HCT116 (cell line): ENCODE data around the gene SH3TC1. TPM values are rescaled to one million over a fixed set of nuclear protein-coding genes. Genes with fewer than 3 reads are reported as not detected.

Experiments used
- ATAC-seq: fragments of 200-7000 bp; cut with Tn5 transposase; 2 replicates; pipeline ENCODE4 v1.9.1; 2020; ENCODE audit warnings: mild to moderate bottlenecking, moderate library complexity
- BruUV-seq: library from RNA; stranded (reverse); fragments of 400-500 nt; replicated peaks from 2 replicates; lab custom pipeline; 2021; lab: Mats Ljungman, UMichigan
- CTCF ChIA-PET: fragments of 300-600 bp; sonication (Branson Sonifier 250); formaldehyde crosslinking; loops from one replicate; lab custom pipeline; 2021; ENCODE audit warnings: antibody characterized with exemption; lab: Charles Lee
- POLR2A ChIA-PET: fragments of 300-600, 350-600 bp; sonication (Branson Sonifier 250); formaldehyde crosslinking; loops from one replicate; lab custom pipeline; 2021; ENCODE audit warnings: antibody characterized with exemption; lab: Charles Lee
- RAD21 ChIA-PET, 2 experiments: fragments of 300-600 bp; sonication (Branson Sonifier 250); formaldehyde crosslinking; loops; one replicate each; lab custom pipeline; 2023; ENCODE audit warnings: low total read pairs in 2 of 2; ENCODE audit not compliant: uncharacterized antibody in 2 of 2, unreplicated experiment in 2 of 2, low non-redundant PET in 1 of 2; lab: Charles Lee
- DNase-seq: peaks from one replicate; pipeline ENCODE4 v3.0.0-alpha.2; 2010; ENCODE audit warnings: low read depth, low spot score
- H2AFZ ChIP-seq: fragments of 200-600 bp; shearing (Covaris generic), sonication (generic); 2 replicates; pipeline ENCODE4 v1.6.1; 2017; ENCODE audit warnings: low read depth, mixed run types, mixed read lengths, antibody characterized with exemption, low read length; ENCODE audit not compliant: poor library complexity, severe bottlenecking
- H3K27ac ChIP-seq: 2 replicates; pipeline ENCODE4 v1.5.1; 2012; ENCODE audit warnings: low read depth, low read length
- H3K27me3 ChIP-seq: fragments of 200-600 bp; sonication (generic); 2 replicates; pipeline ENCODE4 v1.6.1; 2016; ENCODE audit warnings: mixed run types, low read length, mixed read lengths; ENCODE audit not compliant: insufficient read depth
- H3K36me3 ChIP-seq, 2 experiments: fragments of 200-500 bp in 1 of 2; fragments of 200-600 bp in 1 of 2; sonication (Bioruptor generic) in 1 of 2; sonication (generic) in 1 of 2; 2 replicates each; pipeline versions ENCODE4 v1.5.1 to v1.6.1; 2014 to 2016; ENCODE audit warnings: low read length in 2 of 2, inconsistent platforms in 1 of 2, mixed read lengths in 1 of 2, mixed run types in 1 of 2; ENCODE audit not compliant: insufficient read depth in 2 of 2, control insufficient read depth in 1 of 2
- H3K4me1 ChIP-seq, 2 experiments: fragments of 200-600 bp in 1 of 2; sonication (generic) in 1 of 2; 2 replicates each; pipeline versions ENCODE4 v1.5.1 to v1.6.1; 2012 to 2017; ENCODE audit warnings: low read length in 2 of 2, inconsistent platforms in 1 of 2, mild to moderate bottlenecking in 1 of 2, mixed read lengths in 1 of 2, mixed run types in 1 of 2, moderate library complexity in 1 of 2; ENCODE audit not compliant: insufficient read depth in 2 of 2, control insufficient read depth in 1 of 2
- H3K4me2 ChIP-seq: fragments of 200-600 bp; sonication (generic); 2 replicates; pipeline ENCODE4 v1.6.1; 2017; ENCODE audit warnings: mixed run types, low read length, mixed read lengths
- H3K4me3 ChIP-seq, 2 experiments: fragments of 200-600 bp in 1 of 2; sonication (generic) in 1 of 2; replicated peaks in 1 of 2; 2 replicates each; pipeline ENCODE4 v1.5.1; 2011 to 2016; ENCODE audit warnings: low read length in 2 of 2, control low read depth in 1 of 2, low read depth in 1 of 2, mild to moderate bottlenecking in 1 of 2, mixed read lengths in 1 of 2, mixed run types in 1 of 2
- H3K79me2 ChIP-seq: fragments of 200-600 bp; sonication (generic); 2 replicates; pipeline ENCODE4 v1.6.1; 2017; ENCODE audit warnings: mild to moderate bottlenecking, mixed run types, low read length, moderate library complexity, mixed read lengths; ENCODE audit not compliant: insufficient read depth
- H3K9ac ChIP-seq: fragments of 200-600 bp; sonication (generic); 2 replicates; pipeline ENCODE4 v1.6.1; 2016; ENCODE audit warnings: low read length, mixed read lengths
- H3K9me2 ChIP-seq: fragments of 200-600 bp; sonication (generic), shearing (Covaris generic); 2 replicates; pipeline ENCODE4 v1.6.1; 2017; ENCODE audit warnings: mixed run types, mild to moderate bottlenecking, moderate library complexity; ENCODE audit not compliant: insufficient read depth
- H3K9me3 ChIP-seq, 2 experiments: fragments of 200-500 bp in 1 of 2; fragments of 200-600 bp in 1 of 2; sonication (Bioruptor generic) in 1 of 2; sonication (generic) in 1 of 2; 2 replicates each; pipeline ENCODE4 v1.6.1; 2014 to 2017; ENCODE audit warnings: low read length in 2 of 2, mixed read lengths in 2 of 2, inconsistent platforms in 1 of 2, low read depth in 1 of 2, mild to moderate bottlenecking in 1 of 2, mixed run types in 1 of 2, moderate library complexity in 1 of 2; ENCODE audit not compliant: control insufficient read depth in 1 of 2, insufficient read depth in 1 of 2
- H4K20me1 ChIP-seq: fragments of 200-600 bp; sonication (generic), shearing (Covaris generic); 2 replicates; pipeline ENCODE4 v1.6.1; 2017; ENCODE audit warnings: mixed run types, mild to moderate bottlenecking, moderate library complexity; ENCODE audit not compliant: insufficient read depth
- EZH2 ChIP-seq: fragments of 200-600 bp; sonication (generic); IDR thresholded peaks from 2 replicates; pipeline ENCODE4 v1.6.1; 2017; ENCODE audit warnings: antibody characterized with exemption, mixed run types
- EZH2phosphoT487 ChIP-seq: fragments of 200-600 bp; IDR thresholded peaks from 2 replicates; pipeline ENCODE4 v1.6.1; 2018; ENCODE audit warnings: antibody characterized with exemption, borderline replicate concordance
- FOSL1 ChIP-seq: IDR thresholded peaks from 2 replicates; pipeline ENCODE4 v1.6.1; 2012; ENCODE audit warnings: low read depth
- SP1 ChIP-seq: IDR thresholded peaks from 2 replicates; pipeline ENCODE4 v1.6.1; 2012; ENCODE audit warnings: low read depth
- SRF ChIP-seq: IDR thresholded peaks from 2 replicates; pipeline ENCODE4 v1.6.1; 2012; ENCODE audit warnings: low read depth
- TCF7L2 ChIP-seq: IDR thresholded peaks from 2 replicates; pipeline ENCODE4 v1.7.0; 2011; ENCODE audit warnings: borderline replicate concordance, inconsistent platforms; ENCODE audit not compliant: insufficient read depth, insufficient read length; ENCODE audit errors: extremely low read depth
- ZNF274 ChIP-seq: fragments of 200-500 bp; sonication (Bioruptor generic); IDR thresholded peaks from 2 replicates; pipeline ENCODE4 v1.6.1; 2014; ENCODE audit warnings: mild to moderate bottlenecking, low read depth, low read length, inconsistent platforms
- intact Hi-C: fragments of 100-400 bp; cut with micrococcal nuclease; formaldehyde crosslinking; loops from 2 replicates; pipeline ENCODE4 v1.10.0; 2022
- total RNA-seq: library from RNA; stranded (reverse); gene quantifications from one replicate; pipeline ENCODE4 v1.2.1, GENCODE V29; 2021; ENCODE audit not compliant: unreplicated experiment
- TF ChIP-seq, protein P1 (sequence below): IDR thresholded peaks from 2 replicates; pipeline ENCODE4 v1.6.1; 2011; ENCODE audit warnings: mild to moderate bottlenecking, low read length, moderate library complexity; ENCODE audit not compliant: insufficient replicate concordance; ENCODE audit errors: extremely low read depth
- TF ChIP-seq, protein P2 (sequence below): IDR thresholded peaks from 2 replicates; pipeline ENCODE4 v1.6.1; 2012; ENCODE audit warnings: low read depth

SH3TC1 gene
- total RNA-seq, 1 experiment from 2014 or later: 12.5 TPM

DNA sequence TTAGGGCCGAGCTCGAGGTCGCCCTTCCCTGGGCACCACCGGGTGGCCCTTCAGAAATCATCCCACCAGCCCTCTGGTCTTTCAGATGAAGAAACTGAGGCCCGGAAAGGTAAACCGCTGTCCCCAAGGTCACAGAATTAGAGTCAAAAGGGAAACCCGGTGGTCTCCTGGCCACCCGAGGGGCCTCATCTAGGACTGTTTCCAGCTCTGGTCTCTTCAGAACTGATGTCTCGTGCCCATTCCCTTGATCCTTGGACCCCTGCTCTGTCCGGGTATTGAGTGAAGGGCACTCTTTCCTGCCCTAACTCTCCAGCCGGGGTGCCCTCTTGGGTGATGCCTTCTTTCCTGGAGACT, 71.3 kb downstream of the SH3TC1 start:
- Histone ChIP-seq H3K27me3 (no peaks in the 10 kb centered on the region), H3K9me3 (no peaks in the 10 kb centered on the region), H3K79me2 (no peaks in the 10 kb centered on the region), H3K9me2 (no peaks in the 10 kb centered on the region), H3K36me3 (no peaks in the 10 kb centered on the region), H3K4me3 (no peak overlapping the region), H4K20me1 (no peaks in the 10 kb centered on the region), H3K4me1 (no peaks in the 10 kb centered on the region), H3K27ac (no peak overlapping the region), H3K4me2 (no peak overlapping the region), H2AFZ (no peak overlapping the region), H3K9ac (no peak overlapping the region)
- DNase-seq (no peak), ATAC-seq (no peak)
- TF ChIP-seq SP1: no peak
- TF ChIP-seq, protein P1, sequence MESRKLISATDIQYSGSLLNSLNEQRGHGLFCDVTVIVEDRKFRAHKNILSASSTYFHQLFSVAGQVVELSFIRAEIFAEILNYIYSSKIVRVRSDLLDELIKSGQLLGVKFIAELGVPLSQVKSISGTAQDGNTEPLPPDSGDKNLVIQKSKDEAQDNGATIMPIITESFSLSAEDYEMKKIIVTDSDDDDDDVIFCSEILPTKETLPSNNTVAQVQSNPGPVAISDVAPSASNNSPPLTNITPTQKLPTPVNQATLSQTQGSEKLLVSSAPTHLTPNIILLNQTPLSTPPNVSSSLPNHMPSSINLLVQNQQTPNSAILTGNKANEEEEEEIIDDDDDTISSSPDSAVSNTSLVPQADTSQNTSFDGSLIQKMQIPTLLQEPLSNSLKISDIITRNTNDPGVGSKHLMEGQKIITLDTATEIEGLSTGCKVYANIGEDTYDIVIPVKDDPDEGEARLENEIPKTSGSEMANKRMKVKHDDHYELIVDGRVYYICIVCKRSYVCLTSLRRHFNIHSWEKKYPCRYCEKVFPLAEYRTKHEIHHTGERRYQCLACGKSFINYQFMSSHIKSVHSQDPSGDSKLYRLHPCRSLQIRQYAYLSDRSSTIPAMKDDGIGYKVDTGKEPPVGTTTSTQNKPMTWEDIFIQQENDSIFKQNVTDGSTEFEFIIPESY: no peak
- no peak for TF ChIP-seq EZH2
- TF ChIP-seq FOSL1: no peak
- TF ChIP-seq EZH2phosphoT487: no peak
- TF ChIP-seq SRF: no peak
- TF ChIP-seq ZNF274: no peak
- TF ChIP-seq, protein P2, sequence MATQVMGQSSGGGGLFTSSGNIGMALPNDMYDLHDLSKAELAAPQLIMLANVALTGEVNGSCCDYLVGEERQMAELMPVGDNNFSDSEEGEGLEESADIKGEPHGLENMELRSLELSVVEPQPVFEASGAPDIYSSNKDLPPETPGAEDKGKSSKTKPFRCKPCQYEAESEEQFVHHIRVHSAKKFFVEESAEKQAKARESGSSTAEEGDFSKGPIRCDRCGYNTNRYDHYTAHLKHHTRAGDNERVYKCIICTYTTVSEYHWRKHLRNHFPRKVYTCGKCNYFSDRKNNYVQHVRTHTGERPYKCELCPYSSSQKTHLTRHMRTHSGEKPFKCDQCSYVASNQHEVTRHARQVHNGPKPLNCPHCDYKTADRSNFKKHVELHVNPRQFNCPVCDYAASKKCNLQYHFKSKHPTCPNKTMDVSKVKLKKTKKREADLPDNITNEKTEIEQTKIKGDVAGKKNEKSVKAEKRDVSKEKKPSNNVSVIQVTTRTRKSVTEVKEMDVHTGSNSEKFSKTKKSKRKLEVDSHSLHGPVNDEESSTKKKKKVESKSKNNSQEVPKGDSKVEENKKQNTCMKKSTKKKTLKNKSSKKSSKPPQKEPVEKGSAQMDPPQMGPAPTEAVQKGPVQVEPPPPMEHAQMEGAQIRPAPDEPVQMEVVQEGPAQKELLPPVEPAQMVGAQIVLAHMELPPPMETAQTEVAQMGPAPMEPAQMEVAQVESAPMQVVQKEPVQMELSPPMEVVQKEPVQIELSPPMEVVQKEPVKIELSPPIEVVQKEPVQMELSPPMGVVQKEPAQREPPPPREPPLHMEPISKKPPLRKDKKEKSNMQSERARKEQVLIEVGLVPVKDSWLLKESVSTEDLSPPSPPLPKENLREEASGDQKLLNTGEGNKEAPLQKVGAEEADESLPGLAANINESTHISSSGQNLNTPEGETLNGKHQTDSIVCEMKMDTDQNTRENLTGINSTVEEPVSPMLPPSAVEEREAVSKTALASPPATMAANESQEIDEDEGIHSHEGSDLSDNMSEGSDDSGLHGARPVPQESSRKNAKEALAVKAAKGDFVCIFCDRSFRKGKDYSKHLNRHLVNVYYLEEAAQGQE: no peak
- TF ChIP-seq TCF7L2: no peak
- POLR2A ChIA-PET: no interaction called here
- RAD21 ChIA-PET: no interaction called here
- intact Hi-C loops: no loop called here
- no TSS peak for BruUV-seq
- CTCF ChIA-PET: no interaction called here
